Loucy (cell line): ENCODE results near the gene C17orf114.
A peak's percentile ranks its signal among the peaks of the same experiment; 100 is the strongest.
"Not testable (repeated sequence)": the region's sequence is repeated elsewhere in the genome, so short reads cannot be mapped to it uniquely, and the experiment has no call there.

Experiments used
- H2AFZ ChIP-seq: fragments of 200-600 bp; sonication (generic); 2 replicates; pipeline ENCODE4 v1.6.0; 2016; ENCODE audit warnings: antibody characterized with exemption, mild to moderate bottlenecking, low read length, moderate library complexity
- H3F3A ChIP-seq: fragments of 200-600 bp; 2 replicates; pipeline ENCODE4 v1.6.0; 2016; ENCODE audit warnings: antibody characterized with exemption, low read depth, mild to moderate bottlenecking
- H3K27me3 ChIP-seq: fragments of 200-600 bp; sonication (generic); 2 replicates; pipeline ENCODE4 v1.6.1; 2014; ENCODE audit warnings: low read length, mild to moderate bottlenecking; ENCODE audit not compliant: insufficient read depth, poor library complexity, severe bottlenecking
- H3K36me3 ChIP-seq: fragments of 200-600 bp; sonication (generic); 2 replicates; pipeline ENCODE4 v1.6.1; 2016; ENCODE audit warnings: low read length; ENCODE audit not compliant: insufficient read depth
- H3K4me1 ChIP-seq: fragments of 200-600 bp; sonication (generic); 2 replicates; pipeline ENCODE4 v1.5.1; 2014; ENCODE audit warnings: low read length, mild to moderate bottlenecking; ENCODE audit not compliant: insufficient read depth, poor library complexity, severe bottlenecking
- H3K4me2 ChIP-seq: fragments of 200-600 bp; sonication (generic); 2 replicates; pipeline ENCODE4 v1.6.0; 2014; ENCODE audit warnings: antibody characterized with exemption, low read length, low read depth, mild to moderate bottlenecking; ENCODE audit not compliant: poor library complexity, severe bottlenecking
- H3K4me3 ChIP-seq: fragments of 200-600 bp; sonication (generic); 2 replicates; pipeline ENCODE4 v1.5.1; 2014; ENCODE audit warnings: low read length, mild to moderate bottlenecking, mixed read lengths; ENCODE audit not compliant: poor library complexity, severe bottlenecking
- H3K79me2 ChIP-seq: fragments of 200-600 bp; sonication (generic); 2 replicates; pipeline ENCODE4 v1.6.1; 2014; ENCODE audit warnings: low read length; ENCODE audit not compliant: insufficient read depth
- H3K9ac ChIP-seq: fragments of 200-600 bp; sonication (generic); 2 replicates; pipeline ENCODE4 v1.6.0; 2014; ENCODE audit warnings: mild to moderate bottlenecking, low read depth, low read length, moderate library complexity; ENCODE audit not compliant: poor library complexity, severe bottlenecking
- H3K9me2 ChIP-seq: fragments of 200-600 bp; sonication (generic); replicated peaks from 2 replicates; pipeline ENCODE4 v1.6.1; 2016; ENCODE audit warnings: low read depth, low read length, mixed read lengths
- H3K9me3 ChIP-seq: fragments of 200-600 bp; sonication (generic); 2 replicates; pipeline ENCODE4 v1.6.1; 2014; ENCODE audit warnings: mild to moderate bottlenecking, antibody characterized with exemption, low read length, low read depth; ENCODE audit not compliant: insufficient read depth
- H4K20me1 ChIP-seq: fragments of 200-600 bp; sonication (generic); 2 replicates; pipeline ENCODE4 v1.6.0; 2014; ENCODE audit warnings: antibody characterized with exemption, low read length, mild to moderate bottlenecking; ENCODE audit not compliant: insufficient read depth, poor library complexity, severe bottlenecking
- CTCF ChIP-seq: fragments of 200-600 bp; sonication (generic); conservative IDR thresholded peaks from 2 replicates; pipeline ENCODE4 v1.5.1; 2014; ENCODE audit warnings: mild to moderate bottlenecking, antibody characterized with exemption, low read length
- EZH2phosphoT487 ChIP-seq: fragments of 200-600 bp; IDR thresholded peaks from 2 replicates; pipeline ENCODE4 v1.6.1; 2018; ENCODE audit warnings: antibody characterized with exemption, mild to moderate bottlenecking, moderate library complexity, borderline replicate concordance

C17orf114 gene

GRCh38 chr17:4833941-4834680, 32.0 kb upstream of the C17orf114 start:
- Histone ChIP-seq H2AFZ (peak overlapping the region; percentile 92), H3K4me2 (peak overlapping the region; percentile 91), H3K9me3 (no peaks in the 10 kb centered on the region), H3K9me2 (no peaks in the 10 kb centered on the region), H3K27me3 (no peaks in the 10 kb centered on the region), H3F3A (no peaks in the 10 kb centered on the region), H3K36me3 (no peaks in the 10 kb centered on the region), H3K9ac (peak overlapping the region; percentile 78), H3K79me2 (peaks cover 35% of the 10 kb centered on the region; the same call in 1 of the 2 replicates), H3K4me1 (peaks cover 24% of the 10 kb centered on the region), H3K4me3 (peak overlapping the region; percentile 77), H4K20me1 (peaks cover 24% of the 10 kb centered on the region)
- TF ChIP-seq EZH2phosphoT487 (no peak), CTCF (no peak)

GRCh38 chr17:4833178-4833940, 31.2 kb upstream of the C17orf114 start, which contains the start of gene MINK1:
TSS of gene MINK1 (plus strand) at chr17:4833340. CDS start at chr17:4833584, 244 bp downstream.
- Histone ChIP-seq H3K79me2 (peaks cover 35% of the 10 kb centered on the region; the same call in 1 of the 2 replicates), H3K4me3 (peak within 1 kb of the TSS; percentile 77), H3K9ac (peak within 1 kb of the TSS; percentile 78), H3K4me1 (peaks cover 24% of the 10 kb centered on the region), H2AFZ (peak within 1 kb of the TSS; percentile 94), H3K4me2 (peak within 1 kb of the TSS; percentile 91), H3F3A (no peaks in the 10 kb centered on the region), H3K9me3 (no peaks in the 10 kb centered on the region), H4K20me1 (peaks cover 21% of the 10 kb centered on the region), H3K27me3 (no peaks in the 10 kb centered on the region), H3K9me2 (no peaks in the 10 kb centered on the region), H3K36me3 (no peaks in the 10 kb centered on the region)
- TF ChIP-seq CTCF (no peak), EZH2phosphoT487 (no peak)

- peaks cover 18% of the 10 kb centered on the region for H4K20me1 ChIP-seq
- not testable (repeated sequence) for H3K36me3 ChIP-seq, H3K9me2 ChIP-seq, H3K9me3 ChIP-seq, H3F3A ChIP-seq, H3K27me3 ChIP-seq
- peak overlapping the region; percentile 77 for H3K4me3 ChIP-seq
- H2AFZ ChIP-seq: peak overlapping the region; percentile 94
- H3K4me2 ChIP-seq: peak overlapping the region; percentile 91
- H3K79me2 ChIP-seq: peaks cover 35% of the 10 kb centered on the region; the same call in 1 of the 2 replicates
- peaks cover 22% of the 10 kb centered on the region for H3K4me1 ChIP-seq
- H3K9ac ChIP-seq: peak overlapping the region; percentile 71
Measured at GRCh38 chr17:4832829-4833177, 30.7 kb upstream of the C17orf114 start.
